HEK293T (cell line): ENCODE results near the gene TMEM79.

Experiments
- CTCF ChIA-PET: fragments of 350-600 bp; formaldehyde crosslinking; extraction: SDS; loops from one replicate; lab custom pipeline; 2021; ENCODE audit warnings: antibody characterized with exemption, inconsistent platforms; lab: Yijun Ruan, JAX
- POLR2A ChIA-PET: fragments of 350-600 bp; formaldehyde crosslinking; extraction: SDS; loops from one replicate; lab custom pipeline; 2020; ENCODE audit warnings: antibody characterized with exemption, inconsistent platforms; lab: Yijun Ruan, JAX
- DNase-seq: peaks from one replicate; pipeline ENCODE4 v3.0.0; 2012; ENCODE audit warnings: mixed read lengths; ENCODE audit errors: extremely low spot score
- ARNT ChIP-seq: fragments of 450-650 bp; IDR thresholded peaks from 2 replicates; pipeline ENCODE4 v1.6.1; 2017; ENCODE audit warnings: mild to moderate bottlenecking
- BHLHE40 ChIP-seq: fragments of 450-650 bp; IDR thresholded peaks from 2 replicates; pipeline ENCODE4 v1.6.1; 2016; ENCODE audit warnings: mild to moderate bottlenecking, moderate library complexity, borderline replicate concordance
- CTBP1 ChIP-seq: fragments of 450-650 bp; IDR thresholded peaks from 2 replicates; pipeline ENCODE4 v1.6.1; 2016; ENCODE audit warnings: borderline replicate concordance
- ELF4 ChIP-seq: fragments of 450-650 bp; IDR thresholded peaks from 2 replicates; pipeline ENCODE4 v1.6.1; 2017; ENCODE audit warnings: antibody characterized with exemption
- FOXA1 ChIP-seq: fragments of 450-650 bp; IDR thresholded peaks from 2 replicates; pipeline ENCODE4 v1.6.1; 2016; ENCODE audit warnings: mild to moderate bottlenecking
- FOXK2 ChIP-seq: fragments of 450-650 bp; IDR thresholded peaks from 2 replicates; pipeline ENCODE4 v1.6.1; 2016; ENCODE audit warnings: mild to moderate bottlenecking
- FOXM1 ChIP-seq: fragments of 450-650 bp; IDR thresholded peaks from 2 replicates; pipeline ENCODE4 v1.6.1; 2017; ENCODE audit warnings: mild to moderate bottlenecking, borderline replicate concordance
- HDGF ChIP-seq: fragments of 450-650 bp; IDR thresholded peaks from 2 replicates; pipeline ENCODE4 v1.6.1; 2017; ENCODE audit warnings: antibody characterized with exemption, borderline replicate concordance
- L3MBTL2 ChIP-seq: fragments of 450-650 bp; conservative IDR thresholded peaks from 2 replicates; pipeline ENCODE4 v1.6.1; 2016; ENCODE audit warnings: mild to moderate bottlenecking
- LEF1 ChIP-seq: fragments of 450-650 bp; IDR thresholded peaks from 2 replicates; pipeline ENCODE4 v1.6.1; 2017; ENCODE audit warnings: mild to moderate bottlenecking, borderline replicate concordance
- NFRKB ChIP-seq: fragments of 450-650 bp; IDR thresholded peaks from 2 replicates; pipeline ENCODE4 v1.6.1; 2016; ENCODE audit warnings: mild to moderate bottlenecking, moderate library complexity
- SP1 ChIP-seq: fragments of 450-650 bp; IDR thresholded peaks from 2 replicates; pipeline ENCODE4 v1.6.1; 2017
- SUZ12 ChIP-seq: fragments of 450-650 bp; IDR thresholded peaks from 2 replicates; pipeline ENCODE4 v1.6.1; 2016; ENCODE audit warnings: mild to moderate bottlenecking
- TARDBP ChIP-seq: fragments of 450-650 bp; IDR thresholded peaks from 2 replicates; pipeline ENCODE4 v1.6.1; 2016
- ZNF384 ChIP-seq: fragments of 450-650 bp; IDR thresholded peaks from 2 replicates; pipeline ENCODE4 v1.6.1; 2016
- TF ChIP-seq, protein P1 (sequence below): fragments of 450-650 bp; IDR thresholded peaks from 2 replicates; pipeline ENCODE4 v1.6.1; 2016

TMEM79 gene

GRCh38 chr1:156276532-156276931 is 7.6 kb upstream of the TMEM79 start:
- ChIA-PET CTCF (no interaction called here), POLR2A (no interaction called here)
- no peak for DNase-seq
- no peak for TF ChIP-seq ZNF384
- TF ChIP-seq HDGF: no peak
- TF ChIP-seq NFRKB: no peak
- TF ChIP-seq, protein P1, sequence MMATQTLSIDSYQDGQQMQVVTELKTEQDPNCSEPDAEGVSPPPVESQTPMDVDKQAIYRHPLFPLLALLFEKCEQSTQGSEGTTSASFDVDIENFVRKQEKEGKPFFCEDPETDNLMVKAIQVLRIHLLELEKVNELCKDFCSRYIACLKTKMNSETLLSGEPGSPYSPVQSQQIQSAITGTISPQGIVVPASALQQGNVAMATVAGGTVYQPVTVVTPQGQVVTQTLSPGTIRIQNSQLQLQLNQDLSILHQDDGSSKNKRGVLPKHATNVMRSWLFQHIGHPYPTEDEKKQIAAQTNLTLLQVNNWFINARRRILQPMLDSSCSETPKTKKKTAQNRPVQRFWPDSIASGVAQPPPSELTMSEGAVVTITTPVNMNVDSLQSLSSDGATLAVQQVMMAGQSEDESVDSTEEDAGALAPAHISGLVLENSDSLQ: no peak
- TF ChIP-seq TARDBP: no peak
- no peak for TF ChIP-seq FOXA1
- no peak for TF ChIP-seq SUZ12
- no peak for TF ChIP-seq L3MBTL2
- TF ChIP-seq ARNT: no peak
- no peak for TF ChIP-seq LEF1

- no peak for DNase-seq
- CTCF ChIA-PET: no interaction called here
- POLR2A ChIA-PET: no interaction called here
- TF ChIP-seq, protein P1: no peak
- TF ChIP-seq L3MBTL2 (no peak), TARDBP (no peak), SP1 (no peak), FOXA1 (no peak)
These were observed 7.2 kb upstream of the TMEM79 start for GRCh38 chr1:156276966-156277381.

DNA sequence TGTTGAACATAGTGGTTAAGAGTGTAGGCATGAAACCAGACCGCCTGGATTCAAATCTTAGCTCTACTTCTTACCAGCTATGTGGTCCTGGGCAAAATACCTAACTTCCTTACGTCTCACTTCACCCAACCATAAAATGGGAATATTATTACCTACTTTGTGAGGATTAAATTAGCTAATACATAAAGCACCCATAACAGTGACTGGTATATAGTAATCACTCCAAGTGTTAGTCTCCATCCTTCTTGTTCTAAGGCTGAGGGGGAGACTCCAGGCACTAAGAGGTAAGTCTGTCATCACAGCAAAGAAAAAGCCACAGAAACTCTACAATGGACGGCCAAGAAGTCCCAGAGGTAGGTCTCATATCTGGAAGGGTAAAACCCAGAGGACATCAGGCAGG is 4.3 kb upstream of the TMEM79 start:
- CTCF ChIA-PET: interaction anchor here (1.0 kb wide), 1 partner anchor 8 kb away, joined by 3 read pairs; no protein-coding TSS in a partner anchor
- DNase-seq: no peak
- POLR2A ChIA-PET: interaction anchor here (1.0 to 2.6 kb wide), 4 partner anchors 8 to 67 kb away, joined by 3 to 7 read pairs (median 4); partner anchors contain the start of gene PMF1
- no peak for TF ChIP-seq SUZ12
- TF ChIP-seq ARNT: no peak
- TF ChIP-seq SP1: no peak
- TF ChIP-seq NFRKB: no peak
- no peak for TF ChIP-seq FOXK2
- TF ChIP-seq L3MBTL2: no peak
- no peak for TF ChIP-seq HDGF
- TF ChIP-seq, protein P1: no peak
- no peak for TF ChIP-seq LEF1
- no peak for TF ChIP-seq TARDBP
- no peak for TF ChIP-seq ELF4
- TF ChIP-seq FOXA1: no peak
- TF ChIP-seq FOXM1: no peak

GRCh38 chr1:156281281-156281680 is 2.8 kb upstream of the TMEM79 start:
- DNase-seq: peak; percentile 43
- ChIA-PET POLR2A (interaction anchor here (1.0 to 5.7 kb wide), 6 partner anchors 9 to 68 kb away, joined by 3 to 71 read pairs (median 8); partner anchors contain the start of genes CCT3, GLMP, PMF1 and TSACC), CTCF (interaction anchor here (0.6 to 0.9 kb wide), 2 partner anchors 38 to 90 kb away, joined by 3 read pairs; no protein-coding TSS in a partner anchor)
- TF ChIP-seq FOXM1 (no peak), FOXA1 (no peak), FOXK2 (no peak), ELF4 (no peak), ZNF384 (no peak), SP1 (no peak), SUZ12 (no peak), L3MBTL2 (no peak), TARDBP (no peak), LEF1 (no peak), BHLHE40 (no peak), HDGF (no peak), NFRKB (no peak), ARNT (no peak), CTBP1 (no peak)
- TF ChIP-seq, protein P1: no peak

GRCh38 chr1:156281693-156282478 is 2.2 kb upstream of the TMEM79 start:
- CTCF ChIA-PET: interaction anchor here (0.6 to 1.4 kb wide), 3 partner anchors 38 to 89 kb away, joined by 3 to 5 read pairs (median 3); no protein-coding TSS in a partner anchor
- POLR2A ChIA-PET: interaction anchor here (0.6 to 5.7 kb wide), 25 partner anchors 10 to 177 kb away, joined by 3 to 71 read pairs (median 5); partner anchors contain the start of genes CCT3, GLMP, PMF1 and SLC25A44
- TF ChIP-seq ARNT (no peak), ELF4 (no peak; the same call in 1 of the 2 replicates), TARDBP (no peak), BHLHE40 (no peak), SP1 (no peak), SUZ12 (no peak), L3MBTL2 (no peak; the same call in 1 of the 2 replicates), HDGF (no peak), ZNF384 (no peak), FOXK2 (no peak), FOXA1 (no peak), NFRKB (no peak), LEF1 (no peak)
- TF ChIP-seq, protein P1: no peak
- DNase-seq: peak; percentile 48
